ENCODE measurements around the gene ABCG5.

Gene ABCG5

DNA sequence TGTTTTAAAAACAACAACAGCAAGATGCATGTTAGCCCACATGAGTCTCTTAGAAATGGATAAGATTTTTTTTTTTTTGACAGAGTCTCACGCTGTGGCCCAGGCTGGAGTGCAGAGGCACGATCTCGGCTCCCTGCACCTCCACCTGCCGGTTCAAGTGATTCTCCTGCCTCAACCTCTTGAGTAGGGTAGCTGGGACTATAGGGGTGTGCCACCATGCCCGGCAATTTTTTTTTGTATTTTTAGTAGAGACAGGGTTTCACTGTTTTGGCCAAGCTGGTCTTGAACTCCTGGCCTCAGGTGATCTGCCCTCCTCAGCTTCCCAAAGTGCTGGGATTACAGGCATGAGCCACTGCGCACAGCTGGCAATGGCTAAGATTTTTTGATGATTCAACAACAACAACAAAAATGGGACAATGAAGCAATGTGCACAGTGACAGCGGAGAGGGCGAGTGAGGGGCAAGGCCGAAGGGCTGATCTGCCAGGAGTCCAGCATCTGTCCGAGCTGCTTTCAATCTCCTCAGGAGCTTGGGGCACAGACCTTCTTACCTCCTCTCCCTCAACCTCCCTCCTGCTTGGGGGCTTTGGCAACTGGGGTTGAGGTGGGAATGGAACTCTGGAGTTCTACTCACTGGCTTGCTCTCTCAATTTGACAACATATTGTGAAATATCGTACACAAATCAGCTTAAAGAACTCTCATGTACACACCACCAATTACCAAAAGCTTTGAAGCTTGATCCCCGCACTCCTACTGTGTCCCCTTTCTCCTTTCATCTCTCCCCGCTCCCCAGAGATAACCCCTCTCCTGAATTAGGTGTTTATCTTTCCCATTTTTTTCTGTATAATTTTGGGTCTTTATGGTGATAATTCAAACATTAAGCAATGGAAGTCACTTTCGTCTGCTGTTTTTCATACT is 3.6 kb upstream of the ABCG5 start:
- DNase-seq: no peak

DNA sequence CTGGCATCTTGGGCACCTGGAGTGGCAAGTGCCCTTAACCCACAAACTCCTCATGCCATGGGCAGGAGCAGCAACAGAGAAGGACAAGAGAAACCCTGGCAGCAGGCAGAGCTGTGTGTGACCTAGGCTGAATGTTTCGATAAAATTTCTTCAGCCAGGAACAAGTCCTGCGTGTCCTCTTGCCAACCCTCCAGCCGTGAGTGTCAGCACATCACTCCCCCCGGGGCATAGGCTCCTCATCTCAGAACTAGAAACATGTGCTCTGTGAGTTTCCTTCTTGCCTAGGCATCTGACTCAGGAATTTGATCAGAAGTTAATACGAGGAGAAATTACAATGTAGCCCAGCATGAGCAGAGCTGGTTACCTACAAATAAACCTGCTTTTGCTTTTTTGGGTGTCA is 2.3 kb upstream of the ABCG5 start:
- DNase-seq: no peak

DNA sequence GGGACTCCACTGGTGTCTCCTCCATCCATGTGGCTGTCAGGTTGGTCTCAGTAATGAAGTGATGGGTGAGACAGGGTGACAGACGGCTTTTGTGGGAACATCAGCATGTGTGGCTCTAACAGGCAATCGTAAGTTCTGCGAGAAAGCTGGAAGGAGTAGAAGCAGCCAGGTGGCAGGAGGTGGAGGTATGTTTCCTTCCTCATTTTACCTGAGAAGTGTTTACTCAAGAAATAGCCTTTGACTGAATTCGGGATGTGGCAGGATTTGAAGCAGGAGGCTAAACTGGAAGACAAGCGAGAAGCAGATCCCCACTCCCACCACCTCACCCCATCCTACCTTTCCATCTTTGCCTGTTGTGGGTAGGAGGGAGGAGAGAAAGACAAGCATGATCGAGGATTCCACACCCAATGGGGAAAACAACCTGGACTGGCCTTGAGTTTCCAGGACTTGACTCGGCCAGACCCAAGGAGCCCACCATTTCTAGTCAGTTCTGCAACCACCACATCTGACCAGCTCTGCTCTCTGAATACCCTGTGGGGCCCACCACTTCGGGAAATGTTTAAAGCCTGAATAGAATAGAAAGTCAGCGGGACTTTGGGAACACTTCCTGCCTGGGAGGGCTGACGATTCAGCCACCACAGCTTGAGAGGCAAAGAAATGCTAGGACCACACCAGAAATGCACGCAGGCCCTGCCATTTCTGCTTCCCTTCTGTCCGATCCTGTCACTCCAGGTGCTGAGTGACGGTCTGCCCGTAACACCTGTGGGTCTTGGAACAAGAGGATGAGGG is 1.3 kb upstream of the ABCG5 start:
- DNase-seq: no peak

DNA sequence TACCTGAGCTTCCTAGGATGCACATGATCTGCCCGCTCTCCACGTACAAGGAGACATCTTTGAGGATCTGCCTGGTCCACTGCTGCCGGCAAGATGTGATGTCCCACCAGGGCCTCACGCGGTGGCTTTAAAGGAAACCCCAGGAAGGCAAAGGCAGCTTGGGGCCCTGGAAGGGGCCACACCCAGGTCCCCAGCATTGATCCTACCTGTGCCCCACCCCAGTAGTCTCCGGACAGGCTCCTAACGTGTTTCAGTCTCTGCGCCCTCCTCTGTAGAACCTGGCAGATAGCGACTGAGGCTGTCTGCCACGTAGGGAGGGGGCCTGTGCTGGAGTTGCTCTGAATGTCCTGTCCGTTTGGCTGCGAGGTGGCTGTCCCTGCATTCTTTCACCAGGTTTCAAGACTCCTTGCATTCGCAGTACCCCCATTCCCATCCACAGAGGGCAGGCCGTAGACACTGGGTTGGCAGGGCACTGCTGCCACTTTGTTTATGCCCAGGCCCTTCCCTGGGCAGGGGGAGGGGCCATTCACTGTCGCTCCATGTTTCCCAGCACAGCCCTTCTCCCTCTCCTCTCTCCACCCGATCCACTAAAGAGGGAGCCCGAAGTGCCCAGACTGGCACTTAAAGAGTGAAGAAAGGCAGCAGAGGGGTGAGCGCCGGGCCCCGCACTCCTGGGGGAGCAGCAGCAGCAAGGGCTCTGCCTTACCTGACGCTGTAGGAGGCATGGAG is 644 bp downstream of the ABCG5 start:
- no peak for DNase-seq

DNA sequence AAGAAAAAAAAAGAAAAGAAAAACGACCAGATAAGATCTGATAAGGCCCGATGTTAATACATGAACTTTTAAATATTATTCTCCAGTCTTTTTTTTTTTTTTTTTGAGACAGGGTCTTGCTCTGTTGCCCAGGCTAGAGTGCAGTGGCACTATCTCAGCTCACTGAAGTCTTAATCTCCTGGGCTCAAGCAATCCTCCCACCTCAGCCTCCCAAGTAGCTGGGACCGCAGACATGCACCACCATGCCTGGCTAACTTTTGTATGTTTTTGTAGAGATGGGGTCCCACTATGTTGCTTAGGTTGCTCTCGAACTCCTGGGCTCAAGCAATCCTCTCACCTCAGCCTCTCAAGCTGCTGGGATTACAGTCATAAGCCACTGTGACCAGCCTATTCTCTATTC is 1.6 kb downstream of the ABCG5 start:
- DNase-seq: no peak

DNA sequence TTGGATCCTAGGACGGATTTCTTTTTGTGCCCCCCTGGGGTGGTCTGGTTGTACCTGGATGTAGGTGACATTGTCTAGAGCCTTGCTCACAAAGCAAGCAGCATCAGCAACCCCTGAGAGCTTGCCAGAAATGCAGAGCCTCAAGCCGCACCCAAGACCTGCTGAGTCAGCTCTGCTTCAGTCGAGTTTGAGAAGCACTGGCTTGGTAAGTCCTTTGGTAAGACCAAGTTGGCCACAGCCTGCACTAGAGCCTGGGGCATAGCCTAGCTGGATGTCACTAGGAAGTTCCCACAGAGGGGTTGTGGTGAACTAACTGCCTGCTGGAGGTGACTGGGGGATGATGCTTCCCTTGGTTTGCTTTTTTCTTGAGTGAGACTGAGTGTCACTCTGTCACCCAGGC is 6.2 kb downstream of the ABCG5 start:
- DNase-seq: no peak

DNA sequence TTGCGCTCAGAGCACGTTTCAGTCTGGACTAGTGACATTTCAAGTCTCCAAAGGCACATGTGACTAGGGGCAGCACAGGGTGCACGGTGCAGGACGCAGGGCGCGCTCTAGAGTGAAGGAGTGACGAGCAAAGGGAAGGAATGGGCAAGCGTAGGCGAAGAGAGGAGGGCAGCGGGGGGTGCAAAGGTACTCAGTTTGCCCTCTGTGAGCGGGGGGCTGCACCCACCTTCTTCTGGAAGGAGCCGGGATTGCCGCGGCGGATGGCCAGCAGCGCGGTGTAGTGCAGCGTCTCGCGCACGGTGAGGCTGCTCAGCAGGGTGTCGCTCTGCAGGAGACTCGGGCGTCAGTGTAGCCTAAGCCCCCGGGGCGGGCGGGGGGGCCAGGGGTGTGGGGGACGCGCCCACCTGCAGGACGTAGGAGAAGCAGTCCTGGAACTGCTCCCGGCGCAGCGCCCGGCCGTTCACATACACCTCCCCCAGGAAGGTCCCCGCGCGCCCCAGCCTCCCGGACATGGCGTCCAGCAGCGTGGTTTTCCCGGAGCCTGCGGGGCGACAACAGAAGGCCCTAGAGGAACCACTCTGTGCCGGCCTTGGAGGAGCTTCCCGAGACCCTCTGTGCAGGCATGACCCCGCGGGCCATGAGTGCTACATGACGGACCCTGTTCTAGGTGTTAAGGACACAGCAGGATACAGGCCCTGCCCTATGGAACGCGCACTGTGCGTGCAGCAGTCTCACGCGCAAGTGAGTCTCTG is 6.9 kb downstream of the ABCG5 start:
- DNase-seq: no peak

DNA sequence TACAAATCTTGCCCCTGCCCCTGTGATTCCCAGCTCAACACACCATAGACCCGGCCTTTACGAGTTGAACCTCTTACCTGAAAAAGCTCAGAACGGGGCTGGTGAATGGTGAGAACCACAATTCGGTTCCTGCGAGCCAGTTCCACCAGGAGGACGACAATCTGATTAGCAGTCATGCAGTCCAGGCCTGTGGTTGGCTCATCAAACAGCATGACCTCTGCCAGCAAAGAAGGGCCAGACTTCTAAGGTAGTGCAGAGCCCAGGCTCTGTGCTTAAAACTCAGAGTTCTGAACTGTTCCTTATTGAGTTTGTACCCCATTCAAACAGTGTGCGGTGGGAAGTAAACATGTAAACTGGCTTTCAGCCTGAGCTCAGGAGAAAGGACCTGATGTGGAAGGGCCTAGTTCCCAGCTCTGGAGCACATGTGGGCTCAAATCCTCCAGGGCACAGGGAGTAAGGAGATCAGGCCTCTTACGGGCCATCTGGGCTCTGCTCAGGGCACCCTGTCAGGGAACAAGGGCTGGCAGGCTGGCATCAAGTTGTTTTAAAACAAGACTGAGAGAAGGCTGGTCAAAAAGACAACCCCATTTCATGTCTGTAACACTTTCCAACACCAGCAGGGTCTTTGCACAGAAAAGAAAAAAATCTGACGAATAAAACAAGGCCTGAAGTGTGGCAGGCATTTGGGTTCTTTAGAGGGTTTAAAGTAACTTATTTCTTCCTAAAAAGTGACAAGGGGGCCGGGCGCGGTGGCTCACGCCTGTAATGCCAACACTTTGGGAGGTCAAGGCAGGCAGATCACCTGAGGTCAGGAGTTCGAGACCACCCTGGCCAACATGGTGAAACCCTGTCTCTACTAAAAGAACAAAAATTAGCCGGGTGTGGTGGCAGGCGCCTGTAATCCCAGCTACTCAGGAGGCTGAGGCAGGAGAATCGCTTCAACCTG is 12.1 kb downstream of the ABCG5 start:
- no peak for DNase-seq

DNA sequence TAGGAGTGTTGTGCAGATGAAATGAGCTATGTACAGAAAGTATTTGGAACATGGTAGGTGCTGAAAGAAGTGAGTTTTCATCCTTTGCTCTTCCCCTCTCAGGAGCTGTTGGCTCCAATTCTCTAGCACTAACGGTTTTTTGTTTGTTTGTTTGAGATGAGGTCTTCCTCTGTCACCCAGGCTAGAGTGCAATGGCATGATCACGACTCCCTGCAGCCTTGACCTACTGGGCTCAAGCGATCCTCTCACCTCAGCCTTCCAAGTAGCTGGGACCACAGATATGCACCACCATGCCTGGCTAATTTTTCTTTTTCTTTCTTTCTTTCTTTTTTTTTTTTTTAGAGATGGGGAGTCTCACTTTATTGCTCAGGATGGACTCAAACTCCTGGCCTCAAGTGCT is 12.8 kb downstream of the ABCG5 start:
- DNase-seq: no peak

DNA sequence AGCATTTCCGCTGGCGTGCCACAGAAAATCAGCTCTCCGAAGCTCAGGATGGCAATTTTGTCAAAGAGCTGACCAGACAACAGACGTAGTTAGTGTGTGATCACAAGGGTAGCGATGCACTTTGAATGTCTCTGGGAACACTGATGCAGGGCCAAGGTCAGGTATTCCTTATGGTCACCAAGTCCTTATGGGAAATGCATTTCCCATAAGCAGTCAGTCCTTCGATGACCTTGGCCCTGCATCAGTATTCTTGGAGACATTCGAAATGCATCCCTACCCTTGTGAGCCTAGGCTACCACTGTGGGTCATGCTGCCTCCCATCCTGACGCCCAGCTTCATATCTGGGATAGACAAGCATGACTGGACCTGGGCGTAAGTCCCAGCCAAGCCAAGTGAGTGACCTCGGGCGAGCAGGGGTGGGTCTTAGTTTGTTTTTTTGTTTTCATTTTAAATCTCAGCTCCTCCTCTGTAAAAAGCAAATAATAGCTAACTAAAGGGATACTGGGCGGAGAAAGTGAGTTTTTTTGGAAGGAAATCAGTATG is 13.6 kb downstream of the ABCG5 start:
- DNase-seq: no peak

DNA sequence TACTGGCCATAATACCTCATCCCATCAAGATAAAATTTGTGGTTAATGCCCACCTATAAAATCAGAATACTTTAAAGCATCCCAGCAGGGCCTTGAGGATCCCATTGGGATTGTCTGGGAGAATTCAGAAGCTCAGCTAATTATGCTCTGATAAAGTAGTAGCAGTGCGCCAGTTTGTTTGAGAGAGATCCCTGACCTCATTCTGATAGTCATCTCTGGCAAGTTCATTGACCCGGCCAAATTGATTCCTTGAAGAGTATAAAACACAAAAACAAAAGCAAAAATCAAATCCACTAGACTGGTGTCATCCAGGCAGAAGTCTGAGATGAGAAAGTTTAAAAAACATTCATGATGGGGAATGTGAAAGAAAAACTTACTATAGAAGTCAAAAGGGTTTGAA is 14.1 kb downstream of the ABCG5 start:
- no peak for DNase-seq

DNA sequence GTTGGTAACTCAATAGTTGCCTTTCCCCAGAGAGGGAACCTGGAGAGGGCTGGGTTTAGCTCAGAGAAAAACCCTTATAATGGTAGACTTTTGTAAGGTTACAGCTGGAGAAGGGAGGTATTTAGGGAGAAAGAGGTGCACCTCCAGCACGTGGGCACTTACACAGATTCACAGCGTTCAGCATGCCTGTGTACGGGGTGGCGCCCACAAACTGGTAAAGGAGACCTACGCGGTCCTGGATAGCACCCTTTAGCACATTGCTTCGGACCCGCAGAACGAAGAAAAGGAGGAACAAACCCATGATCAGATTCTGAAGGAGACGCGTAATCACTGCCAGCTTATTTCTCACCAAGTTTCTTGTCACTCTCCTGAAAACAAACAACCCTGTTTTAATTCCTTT is 14.9 kb downstream of the ABCG5 start:
- no peak for DNase-seq

DNA sequence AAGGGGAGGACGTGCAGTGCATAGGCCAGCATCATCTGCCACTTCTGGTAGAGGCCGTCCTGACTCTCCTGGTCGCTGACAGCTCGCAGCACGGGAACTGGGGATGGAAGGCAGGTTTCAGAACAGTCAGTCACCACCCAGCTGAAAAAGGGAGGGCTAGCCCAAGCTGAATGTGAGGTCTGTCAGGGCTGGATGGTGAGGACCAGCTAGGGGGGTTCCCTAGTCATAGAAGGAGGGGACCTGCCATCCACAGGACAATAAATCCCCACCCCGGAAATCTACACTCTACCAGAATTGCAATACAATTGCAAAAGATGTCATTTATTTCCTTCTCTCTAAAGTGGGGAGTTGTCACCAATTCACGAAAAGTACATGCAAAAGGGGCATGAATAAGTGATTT is 15.8 kb downstream of the ABCG5 start:
- no peak for DNase-seq

DNA sequence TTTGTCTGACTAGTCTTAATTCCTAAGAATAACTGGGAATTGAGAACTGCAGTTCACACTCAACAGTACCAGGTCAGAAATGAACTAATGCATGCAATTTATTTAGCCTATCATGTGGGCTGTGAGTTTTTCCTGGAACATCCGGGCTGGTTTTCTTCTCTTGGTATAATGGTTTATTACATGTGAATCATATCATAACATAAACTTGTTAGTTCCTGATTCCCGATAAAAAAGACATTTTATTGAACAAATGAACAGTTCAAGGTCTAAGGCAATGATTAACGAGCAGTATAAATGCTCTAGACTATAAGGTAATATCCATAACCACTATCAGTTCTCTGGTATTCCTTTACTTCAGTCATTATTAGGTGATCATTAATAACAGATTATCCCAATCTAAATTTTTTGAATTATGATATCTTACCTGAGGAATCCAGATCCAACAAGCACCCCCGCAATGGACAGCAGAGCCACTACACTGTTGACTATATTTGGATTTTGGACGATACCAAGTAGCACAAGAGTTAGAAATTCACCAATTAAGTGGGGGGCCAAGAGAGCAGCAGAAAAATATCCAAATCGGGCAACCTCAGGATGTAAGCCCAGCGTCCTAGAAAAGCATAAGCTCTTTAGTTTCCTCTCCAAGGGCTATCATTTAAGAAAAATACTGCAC is 19.0 kb downstream of the ABCG5 start:
- no peak for DNase-seq

DNA sequence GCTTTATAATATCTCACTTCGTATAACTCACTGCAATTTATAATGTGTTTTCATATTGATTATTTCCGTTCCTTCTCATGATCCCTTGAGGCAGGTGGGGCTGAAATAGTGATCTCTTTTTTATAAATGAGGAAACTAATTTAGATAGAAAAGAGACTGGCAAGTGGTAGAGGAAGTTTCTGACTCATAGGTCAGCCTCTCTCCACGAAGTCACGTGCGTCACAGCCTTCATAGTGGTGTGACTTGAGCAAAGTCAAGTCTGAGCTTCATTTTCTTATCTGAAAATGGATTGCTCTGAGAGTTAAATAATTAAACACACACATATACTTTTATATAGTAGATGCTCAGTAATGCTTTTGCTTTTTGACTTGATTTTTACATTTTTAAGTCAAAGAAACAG is 19.9 kb downstream of the ABCG5 start:
- no peak for DNase-seq

DNA sequence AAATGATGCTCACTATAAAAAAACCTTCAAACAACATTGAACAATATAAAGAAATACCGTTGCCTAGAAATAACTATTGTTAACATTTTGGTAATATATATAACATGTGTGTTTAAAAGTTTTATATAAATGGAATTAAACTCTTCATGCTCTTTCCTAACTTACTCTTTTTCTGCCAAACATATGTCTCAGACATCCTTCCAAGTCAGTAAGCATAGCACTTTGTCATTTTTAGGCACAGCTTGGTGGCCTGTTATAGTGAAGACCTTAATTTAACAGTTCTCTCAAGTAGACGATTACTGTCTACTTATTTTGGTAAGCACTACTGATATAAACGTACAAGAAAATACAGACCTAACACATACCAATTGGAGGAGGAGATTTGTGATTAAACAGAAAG is 23.9 kb downstream of the ABCG5 start:
- no peak for DNase-seq

DNA sequence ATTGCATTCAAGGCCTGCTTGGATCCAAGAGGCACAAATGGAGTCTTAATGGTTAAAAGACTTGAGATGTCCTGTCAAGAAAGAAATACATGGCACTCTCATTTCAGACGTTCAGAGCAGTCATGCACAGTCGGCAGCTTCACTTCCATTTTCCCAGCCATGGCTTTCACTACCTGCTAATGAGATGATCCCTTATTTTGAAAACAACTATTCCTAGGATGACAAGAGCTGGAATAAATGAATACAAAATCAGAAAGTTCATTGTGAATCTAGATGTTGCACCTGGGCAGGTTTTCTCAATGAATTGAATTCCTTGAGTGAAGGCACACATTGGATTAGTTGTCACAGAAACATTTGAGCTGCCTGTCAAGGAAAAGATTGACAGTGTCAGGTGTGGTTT is 25.7 kb downstream of the ABCG5 start:
- no peak for DNase-seq

DNA sequence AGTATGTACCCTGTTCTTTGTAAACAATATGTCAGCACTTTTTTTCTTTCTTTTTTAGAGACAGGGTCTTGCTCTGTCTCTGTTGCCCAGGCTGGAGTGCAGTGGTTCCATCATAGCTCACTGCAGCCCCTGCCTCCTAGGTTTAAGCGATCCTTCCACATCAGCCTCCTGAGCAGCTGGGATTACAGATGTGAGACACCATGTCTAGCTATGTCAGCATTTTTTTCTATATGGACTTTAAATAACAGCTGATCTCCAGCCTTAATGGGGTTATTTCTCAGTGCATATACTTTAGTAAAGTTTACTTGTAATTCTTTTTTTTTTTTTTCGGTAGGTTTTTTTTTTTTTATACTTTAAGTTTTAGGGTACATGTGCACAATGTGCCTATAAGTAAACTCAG is 26.6 kb downstream of the ABCG5 start:
- no peak for DNase-seq

DNA sequence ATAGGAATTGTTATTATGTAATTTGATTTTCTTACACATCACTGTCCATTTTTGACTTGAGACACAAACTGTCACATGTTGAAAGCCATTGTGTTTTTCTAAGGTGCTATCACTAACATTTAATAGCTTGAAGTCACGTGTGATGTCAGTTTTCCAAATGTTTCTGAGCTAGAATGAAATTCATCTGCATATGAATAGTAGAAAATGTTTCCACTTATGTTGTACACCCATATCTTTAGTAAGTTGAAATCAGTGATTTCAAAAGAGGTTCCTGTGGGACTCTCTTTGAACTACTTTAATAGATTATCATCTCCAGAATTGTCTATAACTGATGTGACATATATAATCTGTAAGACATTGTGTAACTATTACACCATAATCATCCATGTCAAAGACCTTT is 27.8 kb downstream of the ABCG5 start:
- no peak for DNase-seq

DNA sequence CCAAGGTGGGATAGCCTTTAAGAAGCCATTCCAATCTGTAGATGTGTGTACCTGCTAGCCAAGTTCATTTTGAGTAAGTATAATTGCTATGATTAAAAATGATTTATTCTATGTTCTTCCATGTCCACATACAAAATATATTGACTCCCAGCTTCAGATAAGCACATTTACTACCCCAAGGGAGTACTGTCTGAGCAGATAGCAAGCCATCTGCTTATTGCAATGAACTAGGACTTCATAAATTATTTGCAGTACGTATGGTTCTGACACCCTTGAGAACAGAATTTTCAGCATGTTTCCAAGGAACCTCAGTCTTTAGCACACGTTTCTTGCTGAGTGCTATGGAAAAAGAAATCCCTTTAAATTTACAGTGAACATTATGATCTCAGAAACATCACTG is 28.2 kb downstream of the ABCG5 start:
- DNase-seq: no peak

DNA sequence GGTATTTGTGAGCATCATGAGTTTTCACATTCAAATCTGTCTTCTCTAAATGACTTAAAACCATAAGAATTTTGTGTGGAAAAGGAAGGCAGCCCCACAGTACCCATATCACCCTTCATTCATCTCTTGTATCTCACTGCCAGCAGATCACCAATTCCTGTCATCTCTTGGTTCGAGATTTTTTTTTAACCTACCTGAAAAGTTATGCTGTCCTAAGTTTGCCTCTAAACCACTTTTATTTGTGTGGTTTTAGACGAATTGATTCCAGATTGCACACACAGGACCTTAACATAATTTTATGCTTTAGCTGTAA is 32.0 kb downstream of the ABCG5 start:
- DNase-seq: no peak

All from hippocampal formation (tissue), 2 donors.